GM11168 (cell line): ENCODE measurements around the gene SPEM3.

ENCODE experiments used
- in situ Hi-C: fragments of 300-500 bp; cut with MboI; formaldehyde crosslinking; loops from one replicate; pipeline ENCODE4 v1.12.0; 2022; ENCODE audit warnings: low sequenced_read_pairs; ENCODE audit not compliant: unreplicated experiment

Gene SPEM3

GRCh38 chr17:7403727-7403976, 25.0 kb upstream of the SPEM3 start:
- in situ Hi-C loops, result no loop called here

- in situ Hi-C loops, result no loop called here
Measured at GRCh38 chr17:7403977-7404736, 24.5 kb upstream of the SPEM3 start, which contains the start of gene TMEM256. Gene TMEM256, minus strand, starts transcription at chr17:7404097. Its CDS starts 13 bp downstream, at chr17:7404084.

DNA sequence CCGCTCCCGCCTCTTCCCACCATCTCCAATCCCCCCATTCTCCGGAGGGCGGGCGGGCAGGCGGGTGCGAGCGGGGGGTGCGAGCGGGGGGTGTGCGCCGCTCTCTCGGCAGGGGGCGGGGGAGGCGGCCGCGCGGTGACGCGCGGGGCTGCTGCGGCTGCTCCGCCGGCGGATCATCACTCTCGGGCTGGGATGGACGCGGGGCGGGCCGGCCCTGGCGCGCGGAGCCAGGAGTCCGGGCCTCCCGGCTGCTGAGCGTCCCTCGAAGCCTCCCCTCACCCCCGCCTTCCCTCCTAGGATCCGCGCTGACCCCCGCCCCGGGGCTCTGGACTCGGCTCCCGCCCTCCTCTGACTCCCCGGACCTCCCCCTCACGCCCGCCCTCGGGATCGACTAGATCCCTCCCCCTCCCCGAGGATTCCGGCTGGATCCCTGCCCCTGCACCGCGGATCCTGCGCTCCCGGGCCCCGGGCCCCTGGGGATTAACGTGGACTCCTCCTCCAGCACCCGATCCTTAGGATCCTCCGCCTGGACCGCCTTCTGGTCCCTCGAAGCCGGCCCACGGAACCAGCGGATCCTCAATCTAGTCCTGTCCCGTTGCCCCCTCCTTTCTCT, 23.8 kb upstream of the SPEM3 start:
- in situ Hi-C loops, result no loop called here

GRCh38 chr17:7405350-7406234, 23.1 kb upstream of the SPEM3 start:
- in situ Hi-C loops, result no loop called here

GRCh38 chr17:7406235-7406825, 22.3 kb upstream of the SPEM3 start:
- in situ Hi-C loops, result no loop called here

GRCh38 chr17:7407082-7407481, 21.6 kb upstream of the SPEM3 start:
- in situ Hi-C loops, result no loop called here

- in situ Hi-C loops, result no loop called here
Measured at GRCh38 chr17:7407485-7408251, 21.0 kb upstream of the SPEM3 start, which contains the start of gene NLGN2. Gene NLGN2, plus strand, starts transcription at chr17:7407845. Its CDS starts 411 bp downstream, at chr17:7408256.

- in situ Hi-C loops, result no loop called here
Measured at GRCh38 chr17:7408252-7408727, 20.4 kb upstream of the SPEM3 start.

DNA sequence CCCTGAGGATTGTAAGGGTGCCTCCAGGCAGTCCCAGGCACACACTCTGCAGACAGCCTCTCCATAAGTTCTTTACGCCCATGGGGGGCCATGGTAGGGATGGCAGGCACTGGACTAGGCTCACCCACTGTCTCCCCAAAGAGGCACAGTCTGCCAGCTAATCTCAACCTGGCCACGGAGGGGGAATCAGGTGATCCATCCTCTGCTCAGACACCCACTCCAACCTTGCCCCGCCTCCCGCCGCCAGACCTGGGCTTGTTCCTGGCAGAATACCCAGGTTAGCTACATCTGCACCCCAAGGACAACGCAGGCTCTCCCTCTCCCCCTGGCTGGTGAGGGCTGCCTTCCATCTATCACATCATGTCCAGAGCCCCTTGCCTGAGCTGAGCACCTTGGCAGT, 19.8 kb upstream of the SPEM3 start:
- in situ Hi-C loops, result no loop called here

DNA sequence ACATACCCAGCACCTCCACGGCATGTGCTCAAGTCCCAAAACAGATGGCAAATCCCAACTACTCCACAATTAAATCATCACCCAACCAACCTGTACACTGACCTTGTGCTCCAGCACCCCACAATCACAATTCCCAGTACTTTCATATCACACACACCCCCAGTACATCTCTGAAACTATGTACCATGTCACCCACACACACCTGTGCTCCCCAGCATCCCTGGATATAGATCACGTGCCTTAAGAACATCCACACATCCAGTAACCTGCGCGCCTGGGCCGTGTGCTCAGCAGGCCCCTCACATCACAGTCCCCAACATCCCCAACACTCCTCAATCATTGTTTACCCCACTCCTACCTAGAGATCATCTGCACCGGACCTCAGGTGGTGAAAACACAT, 18.9 kb upstream of the SPEM3 start:
- in situ Hi-C loops, result no loop called here

DNA sequence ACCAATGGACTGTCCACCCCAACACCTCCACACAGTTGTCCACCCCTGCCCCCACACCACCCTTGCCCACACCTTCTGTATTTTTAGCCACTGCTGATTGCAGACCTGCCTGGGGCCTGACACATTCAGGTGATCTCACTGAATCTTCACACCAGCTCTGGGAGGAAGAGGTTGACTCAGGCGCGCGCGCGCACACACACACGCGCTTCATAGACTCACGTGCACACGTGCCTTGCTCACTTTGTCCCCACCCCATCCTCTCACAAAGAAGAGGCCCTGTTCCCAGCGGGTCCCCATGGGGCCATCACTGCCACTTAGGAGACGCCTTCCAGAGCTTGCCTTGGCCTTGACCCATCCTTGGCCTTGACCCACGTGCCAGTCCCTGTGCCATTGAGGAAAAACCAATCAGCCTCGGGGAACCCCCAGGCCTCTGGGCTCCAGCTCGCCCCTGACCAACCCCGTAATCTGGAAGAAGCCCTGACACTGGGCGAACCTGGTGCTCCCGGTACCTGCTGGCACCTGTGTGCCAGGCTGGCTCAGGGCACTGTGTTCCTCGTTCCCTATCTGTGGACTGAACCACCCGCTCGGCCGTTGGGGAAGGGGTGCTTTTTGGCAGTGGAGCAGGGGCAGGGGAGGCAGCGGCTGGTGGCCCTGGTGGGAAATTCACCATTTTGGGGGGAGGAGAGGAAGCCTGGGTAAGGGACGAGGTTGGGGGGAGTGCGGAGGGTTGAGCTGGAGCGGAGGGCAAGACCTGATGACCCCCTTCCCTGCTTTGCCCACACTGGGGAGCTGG, 17.8 kb upstream of the SPEM3 start:
- in situ Hi-C loops, result no loop called here

DNA sequence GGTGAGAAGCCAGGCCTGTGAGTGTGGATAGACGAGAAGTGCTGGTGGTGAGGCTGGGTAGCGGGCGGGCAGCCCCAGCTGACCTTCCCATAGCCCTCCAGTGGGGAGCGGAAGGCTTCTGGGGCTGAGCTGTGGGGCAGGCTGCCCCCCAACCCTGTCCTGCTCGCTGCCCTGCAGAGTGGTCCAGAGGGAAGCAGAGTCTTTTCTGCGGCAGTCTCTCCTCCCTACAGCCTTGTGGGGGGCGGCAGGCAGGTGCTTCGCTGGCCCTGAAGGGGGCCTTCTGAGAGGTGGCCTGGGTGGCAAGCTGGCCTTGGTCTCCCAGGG, 17.3 kb upstream of the SPEM3 start:
- in situ Hi-C loops, result no loop called here

- in situ Hi-C loops, result no loop called here
Measured at GRCh38 chr17:7413346-7413985, 15.2 kb upstream of the SPEM3 start.

- in situ Hi-C loops, result no loop called here
Measured at GRCh38 chr17:7414837-7415236, 13.8 kb upstream of the SPEM3 start.

GRCh38 chr17:7415784-7416183, 12.9 kb upstream of the SPEM3 start:
- in situ Hi-C loops, result no loop called here

DNA sequence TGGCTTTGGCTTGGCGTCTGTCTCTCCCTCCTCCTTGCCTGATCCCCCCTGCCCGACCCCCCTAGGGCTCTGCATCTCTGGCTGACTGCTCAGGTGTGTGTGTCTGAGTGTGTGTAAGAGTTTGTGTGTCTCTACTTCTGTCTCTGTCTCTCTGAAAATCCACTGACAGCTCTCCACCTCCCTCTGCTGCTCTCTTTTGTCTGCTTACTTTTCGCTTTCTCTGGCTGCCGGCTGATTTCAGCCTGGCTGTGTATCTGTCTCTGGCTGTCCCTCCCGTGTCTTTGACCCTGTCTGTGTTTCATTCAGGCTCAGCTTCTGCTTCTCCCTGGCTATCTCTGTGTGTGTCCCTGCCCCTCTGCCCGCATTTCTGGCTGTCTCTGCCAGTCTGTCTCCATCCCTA, 12.3 kb upstream of the SPEM3 start:
- in situ Hi-C loops, result no loop called here

DNA sequence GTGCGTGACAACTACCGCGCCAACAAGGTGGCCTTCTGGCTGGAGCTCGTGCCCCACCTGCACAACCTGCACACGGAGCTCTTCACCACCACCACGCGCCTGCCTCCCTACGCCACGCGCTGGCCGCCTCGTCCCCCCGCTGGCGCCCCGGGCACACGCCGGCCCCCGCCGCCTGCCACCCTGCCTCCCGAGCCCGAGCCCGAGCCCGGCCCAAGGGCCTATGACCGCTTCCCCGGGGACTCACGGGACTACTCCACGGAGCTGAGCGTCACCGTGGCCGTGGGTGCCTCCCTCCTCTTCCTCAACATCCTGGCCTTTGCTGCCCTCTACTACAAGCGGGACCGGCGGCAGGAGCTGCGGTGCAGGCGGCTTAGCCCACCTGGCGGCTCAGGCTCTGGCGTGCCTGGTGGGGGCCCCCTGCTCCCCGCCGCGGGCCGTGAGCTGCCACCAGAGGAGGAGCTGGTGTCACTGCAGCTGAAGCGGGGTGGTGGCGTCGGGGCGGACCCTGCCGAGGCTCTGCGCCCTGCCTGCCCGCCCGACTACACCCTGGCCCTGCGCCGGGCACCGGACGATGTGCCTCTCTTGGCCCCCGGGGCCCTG, 11.5 kb upstream of the SPEM3 start:
- in situ Hi-C loops, result no loop called here

GRCh38 chr17:7418472-7419152, 10.0 kb upstream of the SPEM3 start:
- in situ Hi-C loops, result no loop called here
